Fibroblast of gingiva (primary cell): ENCODE results near the gene DGKI.

ENCODE experiments used
- DNase-seq: peaks from one replicate; pipeline ENCODE4 v3.0.0-alpha.2; 2011; ENCODE audit warnings: low read depth

DGKI gene

GRCh38 chr7:137871170-137871915 lies 24.6 kb upstream of the DGKI start:
- DNase-seq, result peak; percentile 89

DNA sequence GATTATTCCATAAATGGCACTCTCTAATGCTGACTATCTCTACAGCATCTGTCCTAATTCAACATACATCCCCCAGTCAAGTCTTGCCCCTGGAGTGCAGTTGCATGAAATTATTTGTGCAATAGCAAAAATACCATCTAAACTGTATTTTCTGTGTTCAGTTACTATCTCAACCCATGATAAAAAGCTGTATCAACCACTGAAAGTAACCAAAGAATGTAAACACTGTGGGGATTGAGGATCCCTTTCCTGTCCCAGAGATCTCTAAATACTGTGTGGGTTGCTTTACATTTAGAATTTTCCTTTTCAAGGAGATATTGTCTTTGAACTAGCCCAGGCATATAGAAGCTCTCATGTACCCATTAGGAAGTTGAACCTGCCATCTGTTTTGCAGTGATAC lies 23.9 kb upstream of the DGKI start:
- DNase-seq, result no peak

GRCh38 chr7:137870078-137870477 lies 23.3 kb upstream of the DGKI start:
- no peak for DNase-seq

GRCh38 chr7:137869260-137869659 lies 22.5 kb upstream of the DGKI start:
- DNase-seq, result no peak

DNA sequence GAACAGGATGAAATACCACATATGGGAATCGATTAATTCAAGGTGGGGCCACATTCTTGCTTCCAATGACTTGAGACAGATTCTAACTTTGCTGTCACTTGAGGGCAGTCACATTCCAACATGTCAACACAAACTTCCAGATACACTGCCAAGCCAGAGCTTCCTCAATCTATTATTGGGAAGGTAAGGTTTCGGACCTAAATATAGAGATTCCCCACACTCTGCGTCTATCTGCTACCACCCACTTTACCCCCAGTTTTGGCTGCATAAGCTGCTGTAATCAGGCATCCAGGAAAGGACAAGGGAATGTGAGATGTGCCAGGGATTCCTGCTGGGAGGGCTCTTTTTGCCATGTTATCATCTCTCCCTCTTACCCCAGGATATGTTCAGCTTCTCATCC lies 20.5 kb upstream of the DGKI start:
- DNase-seq, result no peak

- no peak for DNase-seq
Observed at GRCh38 chr7:137865764-137866163, 19.0 kb upstream of the DGKI start.

- DNase-seq, result no peak
Observed at GRCh38 chr7:137862964-137863363, 16.2 kb upstream of the DGKI start.

DNA sequence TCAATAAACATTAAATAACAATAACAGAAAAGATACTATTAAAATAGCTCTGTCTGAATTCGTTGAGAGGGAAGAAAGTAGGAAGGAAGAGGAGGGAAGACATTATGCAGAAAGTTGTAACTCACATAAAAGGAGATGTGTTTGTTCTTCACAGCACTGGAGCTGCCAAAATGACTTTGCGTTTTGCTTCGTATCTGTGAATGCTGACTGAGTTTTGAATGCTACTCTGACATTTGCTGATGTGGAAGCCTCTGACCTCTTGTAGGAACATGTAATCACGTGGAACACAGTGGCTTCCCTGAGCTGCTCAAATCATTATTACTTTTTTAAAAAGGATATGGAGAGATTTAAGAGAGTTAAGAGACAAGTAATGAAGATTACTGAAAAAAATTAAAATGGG lies 15.6 kb upstream of the DGKI start:
- no peak for DNase-seq

DNA sequence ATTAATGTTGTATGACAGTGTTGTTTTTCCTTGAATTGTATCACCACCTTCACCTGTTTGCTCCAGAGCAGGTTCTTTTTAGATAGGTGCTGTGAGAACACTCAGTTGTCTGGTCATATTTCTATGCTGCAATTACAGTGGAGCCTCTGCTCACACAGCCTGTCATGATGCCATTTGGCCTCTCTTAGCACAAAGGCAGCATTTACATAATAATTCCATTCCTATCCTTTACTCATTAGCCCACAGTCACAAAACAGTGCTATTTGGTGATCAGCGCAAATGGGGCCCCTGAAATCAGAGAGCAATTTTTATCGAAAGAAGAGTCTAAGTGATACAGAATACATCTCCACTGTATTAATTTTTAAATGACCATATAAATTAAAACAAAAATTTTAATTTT lies 13.8 kb upstream of the DGKI start:
- DNase-seq, result no peak

GRCh38 chr7:137853053-137853452 lies 6.3 kb upstream of the DGKI start:
- no peak for DNase-seq

GRCh38 chr7:137852108-137852507 lies 5.3 kb upstream of the DGKI start:
- DNase-seq, result no peak

GRCh38 chr7:137850972-137851945 lies 4.5 kb upstream of the DGKI start:
- DNase-seq, result peak; percentile 48

DNA sequence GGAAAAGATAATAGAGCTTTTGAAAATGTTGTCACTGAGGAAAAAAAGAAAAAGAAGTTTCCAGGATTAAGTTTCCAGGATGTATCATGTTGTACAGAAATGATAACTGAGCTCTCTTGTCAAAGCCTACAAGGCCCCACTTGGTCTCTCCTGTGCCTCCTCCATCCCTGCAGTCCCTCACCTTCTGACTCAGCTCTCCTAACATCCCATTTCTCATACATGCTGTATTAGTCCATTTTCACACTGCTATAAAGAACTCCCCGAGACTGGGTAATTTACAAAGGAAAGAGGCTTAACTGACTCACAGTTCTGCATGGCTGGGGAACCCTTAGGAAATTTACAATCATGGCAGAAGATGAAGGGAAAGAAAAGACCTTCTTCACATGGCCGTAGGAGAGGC lies 3.8 kb upstream of the DGKI start:
- no peak for DNase-seq

DNA sequence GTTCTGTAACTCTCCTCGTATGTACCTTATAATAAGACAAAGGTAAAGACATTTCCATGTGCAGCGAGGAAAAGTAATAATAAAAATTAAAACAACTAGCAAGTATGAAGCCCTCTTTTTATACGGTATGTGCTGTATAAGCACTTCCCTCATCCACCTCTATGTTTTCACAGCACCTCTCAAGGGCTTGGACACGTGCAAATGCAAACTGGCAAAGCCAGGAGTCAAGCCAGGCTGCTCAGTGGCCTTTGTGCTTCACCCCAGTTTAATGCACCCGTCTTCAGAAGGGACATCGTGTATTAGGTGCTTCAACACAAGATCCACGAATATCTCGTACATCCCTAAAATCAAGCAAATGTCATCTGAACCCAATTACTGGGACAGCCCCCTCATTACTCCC lies 1.3 kb upstream of the DGKI start:
- DNase-seq, result no peak

- no peak for DNase-seq
Observed at GRCh38 chr7:137847568-137848050, 835 bp upstream of the DGKI start.

GRCh38 chr7:137846549-137846826 lies 286 bp downstream of the DGKI start:
- DNase-seq, result no peak

GRCh38 chr7:137844677-137845425 lies 1.9 kb downstream of the DGKI start:
- no peak for DNase-seq

DNA sequence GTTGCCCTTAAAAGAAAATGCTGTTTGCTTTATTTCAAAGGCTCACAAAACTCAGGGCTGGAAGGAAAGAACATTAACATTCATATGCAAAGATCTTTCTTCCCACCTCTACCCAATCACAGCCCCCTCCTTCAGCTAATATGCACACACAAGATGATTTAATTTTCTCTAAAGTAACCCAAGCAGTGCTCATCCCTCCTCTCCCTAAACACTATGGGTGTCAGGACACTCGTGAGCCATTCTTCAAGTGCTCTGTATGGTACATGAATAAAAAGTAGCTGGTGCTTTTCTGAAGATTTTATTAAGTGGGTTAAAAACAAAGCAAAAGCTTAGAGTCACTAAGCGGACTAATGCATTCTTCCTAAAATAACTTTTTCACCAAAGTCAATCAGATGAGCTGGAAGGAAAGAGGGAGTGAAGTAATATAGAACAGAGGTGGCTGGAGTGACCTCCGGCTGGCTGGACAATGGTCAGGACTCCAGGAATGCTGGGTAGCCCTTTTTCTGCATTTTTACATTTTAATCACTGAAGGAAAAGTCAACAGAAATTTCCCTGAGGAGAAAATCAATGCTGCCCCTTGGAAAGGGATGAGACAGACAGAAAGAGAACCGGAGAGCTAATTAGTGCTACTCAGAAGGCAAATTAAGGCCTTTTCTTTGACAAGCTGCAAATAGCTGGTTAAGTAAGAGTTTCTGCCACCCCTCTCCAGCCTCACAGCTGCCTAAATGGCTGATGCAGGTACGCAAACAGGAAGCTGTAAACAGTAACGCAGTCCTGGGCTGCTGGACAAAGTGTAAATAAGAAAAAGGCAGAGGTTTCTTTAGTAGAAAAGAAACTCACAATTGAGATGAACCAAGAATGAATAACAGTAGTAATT lies 6.6 kb downstream of the DGKI start:
- no peak for DNase-seq

GRCh38 chr7:137838706-137839315 lies 8.0 kb downstream of the DGKI start:
- DNase-seq, result no peak

DNA sequence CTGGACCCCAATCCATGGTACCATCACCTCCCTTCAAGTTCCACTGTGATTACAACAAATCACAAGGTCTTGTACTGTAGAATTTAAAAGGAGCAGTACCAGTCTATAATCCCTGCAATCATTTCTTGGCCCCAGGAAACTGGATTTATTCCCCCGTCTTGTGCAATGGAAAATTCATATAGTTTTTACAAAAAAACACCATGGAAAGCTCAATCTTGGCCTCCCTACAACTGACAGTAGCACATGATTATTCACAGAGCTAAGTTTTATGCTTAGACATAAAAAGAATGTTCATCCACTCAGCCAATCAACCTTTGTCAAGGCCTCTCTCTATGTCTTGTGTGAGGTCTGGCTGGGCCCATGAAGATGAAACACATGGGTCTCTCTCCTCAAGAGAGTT lies 10.2 kb downstream of the DGKI start:
- DNase-seq, result peak; percentile 69

GRCh38 chr7:137836113-137836509 lies 10.7 kb downstream of the DGKI start:
- peak; percentile 34 for DNase-seq
